Stimulated activated CD4-positive, alpha-beta T cell treated with anti-CD3 and anti-CD28 coated beads, Interleukin-15, amount 100 ng/mL, for 48 hours (primary cell): ENCODE measurements around the gene FAM81B.
"Not testable (repeated sequence)": the region's sequence is repeated elsewhere in the genome, so short reads cannot be mapped to it uniquely, and the experiment has no call there.

Experiments
- DNase-seq, 2 donors: peaks; one replicate each; pipeline ENCODE4 v3.0.0-alpha.2; 2020; ENCODE audit warnings: low read depth in 2 of 2

FAM81B gene

GRCh38 chr5:95390812-95391492 is at the start of gene FAM81B:
TSS of gene FAM81B (plus strand) at chr5:95391366. CDS start at chr5:95391390, 24 bp downstream.
- DNase-seq, result no peak

GRCh38 chr5:95341444-95341843 is 49.7 kb upstream of the FAM81B start:
- DNase-seq, result not testable (repeated sequence)

GRCh38 chr5:95347506-95348120 is 43.6 kb upstream of the FAM81B start:
- DNase-seq, result no peak

GRCh38 chr5:95350631-95351030 is 40.5 kb upstream of the FAM81B start:
- DNase-seq, result no peak

- no peak for DNase-seq
Measured at GRCh38 chr5:95352691-95353090, 38.5 kb upstream of the FAM81B start.

- no peak for DNase-seq
Measured at GRCh38 chr5:95358320-95358719, 32.8 kb upstream of the FAM81B start.

- no peak for DNase-seq
Measured at GRCh38 chr5:95358848-95359247, 32.3 kb upstream of the FAM81B start.

- DNase-seq, result not testable (repeated sequence)
Measured at GRCh38 chr5:95360667-95361066, 30.5 kb upstream of the FAM81B start.

- DNase-seq, result no peak
Measured at GRCh38 chr5:95365302-95366095, 25.7 kb upstream of the FAM81B start.

- DNase-seq, result no peak
Measured at GRCh38 chr5:95369782-95370181, 21.4 kb upstream of the FAM81B start.

- no peak for DNase-seq
Measured at GRCh38 chr5:95374061-95374460, 17.1 kb upstream of the FAM81B start.

- DNase-seq, result no peak
Measured at GRCh38 chr5:95375591-95375990, 15.6 kb upstream of the FAM81B start.

GRCh38 chr5:95379133-95379532 is 12.0 kb upstream of the FAM81B start:
- DNase-seq, result no peak

GRCh38 chr5:95380103-95380628 is 11.0 kb upstream of the FAM81B start:
- no peak for DNase-seq

GRCh38 chr5:95382801-95383200 is 8.4 kb upstream of the FAM81B start:
- no peak for DNase-seq

GRCh38 chr5:95384485-95385213 is 6.5 kb upstream of the FAM81B start:
- DNase-seq, result no peak

- DNase-seq, result no peak
Measured at GRCh38 chr5:95385334-95385733, 5.8 kb upstream of the FAM81B start.

- DNase-seq, result not testable (repeated sequence)
Measured at GRCh38 chr5:95391965-95392364, 799 bp downstream of the FAM81B start.

GRCh38 chr5:95392593-95393182 is 1.5 kb downstream of the FAM81B start:
- no peak for DNase-seq

GRCh38 chr5:95393279-95393678 is 2.1 kb downstream of the FAM81B start:
- no peak for DNase-seq

GRCh38 chr5:95398989-95399388 is 7.8 kb downstream of the FAM81B start:
- DNase-seq, result no peak
